GM12872 (cell line): ENCODE data around the gene TRAFD1.

Experiments used
- CTCF ChIP-seq: IDR thresholded peaks from 3 replicates; pipeline ENCODE4 v1.5.1; 2011; ENCODE audit warnings: low read depth, mild to moderate bottlenecking, low read length, moderate library complexity; ENCODE audit not compliant: insufficient read depth

TRAFD1 gene

DNA sequence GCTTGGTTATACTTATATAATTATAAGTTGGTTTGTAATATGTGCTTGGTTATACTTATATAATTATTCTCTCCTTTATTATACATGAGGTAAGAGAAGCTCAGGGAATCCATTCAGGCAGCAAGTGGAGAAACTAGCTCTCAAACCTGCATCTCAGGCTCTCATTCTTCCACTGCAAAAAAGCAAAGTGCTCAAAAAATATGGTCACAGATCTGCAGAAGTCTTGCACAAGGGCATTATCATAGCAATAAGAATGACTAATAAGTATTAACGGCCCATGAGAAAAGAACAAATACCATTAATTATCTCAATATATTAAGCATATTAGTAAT lies 476 bp upstream of the TRAFD1 start:
- no peak for TF ChIP-seq CTCF

DNA sequence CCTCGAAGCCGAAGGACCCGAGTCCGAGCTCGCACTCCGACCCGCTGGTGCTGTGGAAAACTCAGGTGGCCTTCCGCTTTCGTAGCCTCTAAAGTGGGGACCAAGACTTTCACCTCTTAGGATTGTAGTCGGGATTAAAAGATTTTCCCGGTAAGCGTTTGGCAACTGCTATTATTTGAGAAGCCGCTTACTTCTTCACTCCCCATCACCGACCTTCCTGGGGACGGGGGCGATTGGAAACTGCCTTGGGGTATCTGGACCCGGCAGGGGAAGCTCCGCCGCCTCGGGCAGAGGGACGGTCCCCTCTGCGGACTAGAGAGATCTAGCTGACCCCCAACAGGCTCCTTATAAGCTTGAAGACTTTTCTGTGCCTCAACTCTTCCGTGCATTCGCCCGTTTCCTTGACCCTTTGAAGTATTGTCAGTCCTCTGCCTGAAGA lies 659 bp downstream of the TRAFD1 start:
- TF ChIP-seq CTCF: no peak

- TF ChIP-seq CTCF: no peak
These were observed 1.6 kb downstream of the TRAFD1 start for GRCh38 chr12:112126911-112127310.

DNA sequence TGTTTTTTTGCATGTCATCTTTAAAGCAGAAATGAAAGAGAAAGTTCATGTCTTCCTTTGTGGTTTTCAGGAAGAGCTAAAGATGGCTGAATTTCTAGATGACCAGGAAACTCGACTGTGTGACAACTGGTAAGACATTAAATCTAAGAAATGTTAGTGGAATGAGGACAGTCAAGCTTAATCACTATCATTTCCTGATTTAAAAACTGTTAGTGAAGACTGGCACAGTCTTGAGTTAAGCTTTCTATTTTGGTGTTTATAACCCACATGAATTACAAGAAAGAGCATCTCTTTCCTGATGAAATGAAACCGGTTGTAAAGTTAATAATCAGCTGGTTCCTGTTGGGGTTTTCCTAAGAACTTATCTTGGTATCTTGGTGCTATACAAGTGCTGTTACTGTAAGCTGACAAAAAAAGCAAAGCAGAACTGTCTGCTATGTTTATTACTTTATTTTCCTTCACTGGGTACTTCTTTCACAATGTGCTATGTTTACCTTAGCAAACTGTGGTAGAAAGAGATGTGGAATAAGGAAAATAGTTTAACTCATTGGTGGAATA lies 5.2 kb downstream of the TRAFD1 start:
- TF ChIP-seq CTCF: no peak

- TF ChIP-seq CTCF: no peak
These were observed 6.3 kb downstream of the TRAFD1 start for GRCh38 chr12:112131686-112132085.

- TF ChIP-seq CTCF: no peak
These were observed 8.1 kb downstream of the TRAFD1 start for GRCh38 chr12:112133418-112133817.

DNA sequence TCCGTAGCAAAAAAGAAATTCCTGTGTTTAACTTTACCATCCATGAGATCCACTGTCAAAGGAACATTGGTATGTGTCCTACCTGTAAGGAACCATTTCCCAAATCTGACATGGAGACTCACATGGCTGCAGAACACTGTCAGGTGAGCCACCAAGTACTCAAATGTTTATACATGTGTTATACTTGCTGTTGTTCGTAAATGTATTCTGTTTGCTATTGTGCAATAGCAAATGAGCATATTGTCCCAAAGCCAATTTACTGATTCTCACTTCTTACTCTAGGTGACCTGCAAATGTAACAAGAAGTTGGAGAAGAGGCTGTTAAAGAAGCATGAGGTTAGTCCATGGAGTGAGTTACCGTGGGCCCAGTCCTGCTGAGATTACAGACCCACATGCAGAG lies 9.4 kb downstream of the TRAFD1 start:
- no peak for TF ChIP-seq CTCF

DNA sequence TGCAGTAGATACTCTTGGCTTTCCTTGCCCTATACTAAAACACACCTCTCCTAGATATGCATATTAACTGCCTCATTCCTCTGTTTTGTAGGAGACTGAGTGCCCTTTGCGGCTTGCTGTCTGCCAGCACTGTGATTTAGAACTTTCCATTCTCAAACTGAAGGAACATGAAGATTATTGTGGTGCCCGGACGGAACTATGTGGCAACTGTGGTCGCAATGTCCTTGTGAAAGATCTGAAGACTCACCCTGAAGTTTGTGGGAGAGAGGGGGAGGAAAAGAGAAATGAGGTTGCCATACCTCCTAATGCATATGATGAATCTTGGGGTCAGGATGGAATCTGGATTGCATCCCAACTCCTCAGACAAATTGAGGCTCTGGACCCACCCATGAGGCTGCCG lies 15.4 kb downstream of the TRAFD1 start:
- TF ChIP-seq CTCF: no peak
